Measurements from ENCODE around the gene TARP.
"Not testable (repeated sequence)": the region's sequence is repeated elsewhere in the genome, so short reads cannot be mapped to it uniquely, and the experiment has no call there.

DNA sequence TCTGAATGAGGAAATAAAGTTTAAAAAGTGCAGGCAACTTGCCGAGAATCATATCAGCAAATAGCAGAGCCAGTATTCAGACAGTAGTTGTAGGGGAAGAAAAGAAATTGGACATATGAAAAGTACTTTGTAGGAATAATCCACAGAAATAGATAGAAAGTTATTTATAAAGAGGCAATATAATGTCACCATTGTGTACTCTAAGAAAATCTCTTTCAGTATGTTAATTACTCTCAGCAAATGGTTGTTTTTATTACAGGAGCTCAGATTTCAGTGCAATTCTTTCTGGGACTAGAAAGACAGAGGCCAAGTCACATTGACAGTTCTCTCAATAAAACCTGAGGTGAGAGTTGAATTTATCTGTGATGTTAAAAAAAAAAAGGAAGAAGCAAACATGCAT is 10.2 kb downstream of the TARP start:
- TF ChIP-seq, protein P1, sequence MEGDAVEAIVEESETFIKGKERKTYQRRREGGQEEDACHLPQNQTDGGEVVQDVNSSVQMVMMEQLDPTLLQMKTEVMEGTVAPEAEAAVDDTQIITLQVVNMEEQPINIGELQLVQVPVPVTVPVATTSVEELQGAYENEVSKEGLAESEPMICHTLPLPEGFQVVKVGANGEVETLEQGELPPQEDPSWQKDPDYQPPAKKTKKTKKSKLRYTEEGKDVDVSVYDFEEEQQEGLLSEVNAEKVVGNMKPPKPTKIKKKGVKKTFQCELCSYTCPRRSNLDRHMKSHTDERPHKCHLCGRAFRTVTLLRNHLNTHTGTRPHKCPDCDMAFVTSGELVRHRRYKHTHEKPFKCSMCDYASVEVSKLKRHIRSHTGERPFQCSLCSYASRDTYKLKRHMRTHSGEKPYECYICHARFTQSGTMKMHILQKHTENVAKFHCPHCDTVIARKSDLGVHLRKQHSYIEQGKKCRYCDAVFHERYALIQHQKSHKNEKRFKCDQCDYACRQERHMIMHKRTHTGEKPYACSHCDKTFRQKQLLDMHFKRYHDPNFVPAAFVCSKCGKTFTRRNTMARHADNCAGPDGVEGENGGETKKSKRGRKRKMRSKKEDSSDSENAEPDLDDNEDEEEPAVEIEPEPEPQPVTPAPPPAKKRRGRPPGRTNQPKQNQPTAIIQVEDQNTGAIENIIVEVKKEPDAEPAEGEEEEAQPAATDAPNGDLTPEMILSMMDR (IDR thresholded peaks at IDR 0.05), result not testable (repeated sequence)
- not testable (repeated sequence) for TF ChIP-seq POLR2A (IDR thresholded peaks at IDR 0.05); POLR2AphosphoS5 (IDR thresholded peaks at IDR 0.05; ENCODE audit: insufficient read depth in 1 of 2, low read depth in 1 of 2)

Measured in vagina (tissue), 2 donors.